HG03558 (cell line): ENCODE results near the gene CCL22.

Experiments used
- ATAC-seq: cut with Tn5 transposase; IDR thresholded peaks from one replicate; pipeline ENCODE4 v1.9.1; 2021; ENCODE audit warnings: moderate number of reproducible peaks; ENCODE audit not compliant: unreplicated experiment; ENCODE audit errors: extremely low read depth

Gene CCL22

DNA sequence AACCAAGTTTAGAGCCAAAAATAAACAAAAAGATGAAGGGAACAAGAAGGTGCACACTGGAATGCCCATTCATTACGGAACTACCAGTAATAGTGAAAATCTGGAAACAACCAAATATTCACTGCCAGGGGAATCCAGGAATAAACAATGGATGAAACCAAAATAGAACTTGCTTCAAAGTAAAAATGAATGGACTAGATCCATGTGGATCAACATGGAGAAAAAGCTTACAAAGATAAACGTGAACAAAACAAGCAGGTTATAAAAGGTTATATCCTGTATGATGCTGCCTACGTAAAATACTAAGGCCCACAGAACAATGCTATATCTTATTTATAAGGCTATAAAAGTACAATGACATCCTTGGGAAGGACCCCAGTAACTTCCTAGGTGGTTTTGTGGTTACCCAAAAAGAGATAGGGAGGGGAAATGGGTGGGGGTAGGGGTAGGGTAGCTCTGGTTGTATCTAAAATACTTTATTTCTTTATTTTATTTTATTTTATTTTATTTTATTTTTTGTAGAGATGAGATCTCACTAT, 12.8 kb upstream of the CCL22 start:
- ATAC-seq: no peak

DNA sequence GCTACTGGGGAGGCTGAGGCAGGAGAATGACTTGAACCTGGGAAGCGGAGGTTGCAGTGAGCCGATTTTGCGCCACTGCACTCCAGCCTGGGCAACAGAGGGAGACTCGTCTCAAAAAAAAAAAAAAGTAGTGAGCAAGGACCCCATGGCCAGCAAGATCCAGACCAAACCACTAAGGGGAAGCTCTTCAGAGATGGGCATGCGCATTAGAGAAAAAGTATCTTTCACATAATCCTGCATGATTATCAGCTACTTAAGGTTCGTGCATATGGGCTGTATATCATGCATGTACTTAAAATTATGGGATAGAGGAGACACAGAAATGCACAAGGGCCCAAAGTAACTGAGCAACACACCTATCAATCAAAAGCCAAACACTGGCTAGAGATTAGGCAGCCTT, 10.7 kb upstream of the CCL22 start:
- no peak for ATAC-seq

DNA sequence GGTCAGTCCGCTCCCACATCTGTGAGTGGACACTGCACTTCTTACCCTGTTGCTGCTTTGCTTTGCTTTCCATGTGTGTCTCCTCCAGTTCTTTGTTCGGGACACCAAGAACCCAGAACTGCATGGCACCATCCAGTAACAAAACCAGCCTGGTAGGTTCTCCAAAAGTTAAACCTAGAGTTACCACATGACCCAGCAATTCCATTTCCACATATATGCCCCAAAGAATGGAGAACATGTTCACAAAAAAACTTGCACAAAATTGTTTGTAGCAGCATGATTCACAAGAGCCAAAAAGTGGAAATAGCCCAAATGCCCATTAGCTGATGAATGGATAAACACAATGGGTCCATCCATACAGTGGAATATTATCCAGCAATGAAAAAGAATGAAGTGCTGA, 10.3 kb upstream of the CCL22 start:
- no peak for ATAC-seq

DNA sequence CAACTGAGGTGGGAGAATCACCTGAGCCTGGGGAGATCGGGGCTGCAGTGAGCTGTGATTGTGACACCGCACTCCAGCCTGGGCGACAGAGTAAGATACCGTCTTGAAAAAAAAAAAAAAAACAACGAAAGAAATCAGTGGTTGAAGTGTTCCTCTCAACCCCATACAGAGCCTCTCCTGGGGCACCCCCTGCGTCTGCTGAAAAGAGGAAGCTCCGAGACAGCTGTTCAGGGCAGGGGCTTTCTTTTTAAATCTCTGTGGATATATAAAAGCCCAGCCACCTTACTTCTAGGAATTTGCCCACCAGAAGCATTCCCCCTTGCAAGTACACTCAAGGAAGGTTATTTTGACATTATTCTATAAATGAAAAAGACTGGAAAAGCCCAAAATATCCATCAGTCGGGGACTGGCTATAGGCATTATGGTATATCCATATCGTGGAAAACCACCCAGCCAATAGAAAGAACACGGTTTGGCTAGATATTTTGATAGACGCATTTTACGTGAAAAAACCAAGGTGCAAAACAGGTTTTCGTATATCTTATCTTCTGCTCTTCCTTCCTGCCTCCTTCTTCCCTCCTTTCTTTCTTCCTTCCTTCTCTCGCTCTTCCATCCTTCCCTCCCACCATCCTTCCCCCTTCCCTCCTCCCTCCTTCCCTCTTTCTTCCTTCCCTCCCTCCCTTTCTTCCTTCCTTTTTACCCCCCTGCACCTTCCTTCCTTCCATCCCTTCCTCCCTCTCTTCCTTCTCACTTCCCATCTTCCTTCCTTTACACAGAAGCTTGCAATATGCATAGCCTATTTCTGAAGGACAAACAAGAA, 9.2 kb upstream of the CCL22 start:
- ATAC-seq: peak; percentile 71

DNA sequence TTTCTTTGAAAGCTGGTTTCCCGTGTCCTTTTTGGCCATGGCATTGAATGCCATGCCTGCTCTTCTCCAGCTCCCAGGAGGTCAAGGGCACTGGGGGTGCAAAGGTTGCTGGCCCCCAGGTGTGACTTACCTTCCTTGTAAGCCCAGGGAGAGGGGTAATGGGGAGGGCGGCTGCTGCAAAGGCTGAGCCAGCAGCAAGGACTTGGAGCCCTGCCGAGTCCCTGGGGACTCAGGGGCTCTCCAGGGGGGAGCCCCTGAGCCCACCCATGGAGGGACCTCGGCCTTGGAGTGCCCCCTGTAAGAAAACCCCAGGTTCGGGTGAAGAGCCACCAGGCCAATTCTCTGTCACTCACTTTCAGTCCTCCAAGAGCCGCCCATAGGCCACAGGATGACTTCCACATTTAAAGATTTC, 5.9 kb upstream of the CCL22 start:
- no peak for ATAC-seq

DNA sequence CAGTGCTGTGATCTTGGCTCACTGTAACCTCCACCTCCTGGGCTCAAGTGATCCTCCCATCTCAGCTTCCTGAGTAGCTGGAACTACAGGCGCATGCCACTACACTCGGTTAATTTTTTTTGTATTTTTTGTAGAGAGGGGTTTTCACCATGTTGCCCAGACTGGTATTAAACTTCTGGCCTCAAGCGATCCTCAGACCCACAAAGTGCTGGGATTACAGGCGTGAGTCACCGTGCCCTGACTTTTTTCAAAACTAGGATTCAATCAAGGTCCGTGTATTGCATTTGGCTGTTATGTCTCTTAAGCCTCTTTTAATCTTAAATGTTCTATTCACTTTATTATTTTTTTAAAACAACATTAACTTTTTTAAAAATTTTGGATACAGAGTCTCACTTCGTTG, 4.3 kb upstream of the CCL22 start:
- ATAC-seq: no peak

DNA sequence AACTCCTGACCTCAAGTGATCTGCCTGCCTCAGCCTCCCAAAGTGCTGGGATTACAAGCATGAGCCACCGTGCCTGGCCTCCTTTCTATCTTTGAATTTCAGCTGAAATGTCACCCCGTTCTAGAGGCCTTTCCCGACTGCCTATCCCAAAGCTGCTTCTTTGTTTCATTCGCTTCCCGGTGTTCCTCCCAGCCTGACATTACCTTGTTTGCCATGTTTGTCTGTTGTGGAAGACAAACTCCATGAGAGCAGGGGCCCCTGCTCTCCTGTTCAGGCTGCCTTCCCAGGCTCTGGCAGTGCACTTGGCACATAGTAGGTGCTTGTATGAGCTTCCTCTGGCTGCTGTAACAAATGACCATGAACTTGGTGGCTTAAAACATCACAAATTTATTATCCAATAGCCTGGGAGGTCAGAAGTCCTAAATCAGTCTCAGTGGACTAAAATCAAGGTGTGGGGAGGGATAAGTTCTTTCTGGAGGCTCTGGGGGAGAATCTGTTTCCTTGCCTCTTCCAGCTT, 2.6 kb upstream of the CCL22 start:
- ATAC-seq: no peak

DNA sequence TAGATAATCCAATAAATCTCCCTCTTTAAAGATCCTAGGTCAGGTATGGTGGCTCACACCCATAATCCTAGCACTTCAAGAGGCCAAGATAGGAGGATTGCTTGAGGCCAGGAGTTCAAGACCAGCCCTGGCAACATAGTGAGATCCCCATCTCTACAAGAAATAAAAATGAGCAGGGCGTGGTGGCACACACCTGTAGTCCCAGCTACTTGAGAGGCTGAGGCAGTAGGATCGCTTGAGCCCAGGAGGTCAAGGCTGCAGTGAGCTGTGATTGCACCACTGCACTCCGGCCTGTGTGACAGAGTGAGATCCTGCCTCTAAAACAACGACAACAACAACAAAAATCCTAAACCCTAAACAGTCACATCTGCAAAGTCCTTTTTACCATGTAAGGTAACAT, 2.0 kb upstream of the CCL22 start:
- ATAC-seq: no peak

DNA sequence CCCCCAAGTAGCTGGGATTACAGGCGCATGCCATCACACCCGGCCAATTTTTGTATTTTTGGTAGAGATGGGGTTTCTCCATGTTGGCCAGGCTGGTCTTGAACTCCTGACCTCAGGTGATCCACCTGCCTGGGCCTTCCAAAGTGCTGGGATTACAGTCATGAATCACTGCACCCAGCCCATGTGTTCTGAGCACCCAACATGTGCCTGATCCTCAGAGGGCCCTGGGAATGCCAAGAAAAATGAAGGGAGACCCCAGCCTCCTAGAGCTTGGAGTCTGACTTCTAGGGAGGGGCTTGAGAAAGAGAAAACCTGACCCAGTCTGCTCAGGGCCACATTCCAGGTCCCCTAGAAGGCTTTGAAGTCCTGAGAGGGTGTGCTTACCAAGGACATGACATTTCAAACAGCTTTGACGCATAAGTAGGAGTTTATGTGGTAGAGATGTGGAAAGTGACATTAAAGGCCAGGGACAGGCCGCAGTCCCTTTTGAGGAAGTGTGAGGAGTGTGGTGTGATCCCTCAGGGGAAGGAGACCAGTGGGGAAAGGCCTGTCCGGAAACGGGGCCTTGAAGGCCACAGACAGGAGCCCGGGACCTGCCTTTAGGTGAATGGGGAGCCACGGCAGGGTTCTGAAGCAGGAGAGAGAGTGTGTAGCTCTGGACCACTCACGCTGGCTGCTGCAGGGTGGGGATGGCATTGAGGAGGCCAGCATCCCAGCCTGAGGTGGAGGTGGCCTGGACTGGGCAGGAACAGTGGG, 1.1 kb upstream of the CCL22 start:
- no peak for ATAC-seq

DNA sequence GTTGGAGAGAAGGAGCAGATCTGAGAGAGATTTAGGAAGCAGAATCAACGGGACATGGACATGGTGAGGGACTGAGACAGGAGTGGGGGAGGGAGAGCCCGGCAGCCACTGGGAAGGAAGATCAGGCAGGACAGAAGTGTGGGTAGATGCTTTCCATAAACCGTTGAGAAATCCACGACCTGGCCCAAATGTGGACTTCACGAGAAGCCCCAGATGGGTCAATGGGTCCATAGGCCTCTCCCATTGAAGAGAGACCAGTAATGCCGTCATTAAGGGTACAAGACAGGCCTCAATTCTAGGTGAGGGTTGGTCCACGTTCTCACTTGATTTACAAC, 530 bp upstream of the CCL22 start:
- no peak for ATAC-seq

DNA sequence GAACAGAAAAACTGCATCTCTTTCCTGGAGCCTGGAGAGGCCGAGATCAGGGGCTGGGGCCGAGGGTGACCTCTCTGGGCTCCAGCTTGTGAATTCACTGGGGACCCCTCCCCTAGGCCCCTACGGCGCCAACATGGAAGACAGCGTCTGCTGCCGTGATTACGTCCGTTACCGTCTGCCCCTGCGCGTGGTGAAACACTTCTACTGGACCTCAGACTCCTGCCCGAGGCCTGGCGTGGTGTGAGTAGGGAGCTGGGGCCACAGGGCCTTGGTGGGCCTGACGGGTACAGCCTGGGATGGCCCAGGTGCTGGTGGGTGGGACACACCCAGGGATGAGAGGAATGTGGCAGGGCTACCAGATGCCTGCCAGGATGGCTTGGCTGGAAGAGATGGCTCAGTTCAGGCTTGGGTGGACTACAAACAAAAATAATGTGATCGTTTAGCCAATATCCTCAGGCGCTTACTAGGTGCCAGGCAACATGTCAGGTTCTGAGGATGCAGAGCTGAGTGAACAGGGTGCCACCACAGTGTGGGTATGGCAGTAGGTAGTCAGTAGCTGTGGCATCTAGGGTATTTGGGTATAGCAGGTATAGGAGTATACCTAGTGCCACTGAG, 1.8 kb downstream of the CCL22 start:
- no peak for ATAC-seq

DNA sequence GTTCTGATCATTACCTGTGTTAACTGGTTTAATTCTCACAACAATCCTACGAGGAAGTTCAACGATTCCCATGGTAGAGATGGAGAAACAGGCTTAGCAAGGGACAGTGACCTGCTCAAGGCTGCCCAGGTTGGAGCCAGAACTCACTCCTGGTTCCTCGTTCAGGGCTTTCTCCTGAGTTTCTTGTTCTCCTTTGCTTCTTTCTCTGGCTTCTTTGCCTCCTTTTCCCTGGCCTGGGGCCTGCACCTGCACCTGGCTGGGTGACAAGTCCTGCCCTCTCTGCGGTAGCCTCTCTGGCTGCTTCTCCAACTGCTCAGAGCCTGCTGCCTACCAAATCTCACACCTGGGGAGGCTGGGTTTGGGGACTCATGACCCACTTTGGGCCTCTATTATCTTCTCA, 2.8 kb downstream of the CCL22 start:
- no peak for ATAC-seq

DNA sequence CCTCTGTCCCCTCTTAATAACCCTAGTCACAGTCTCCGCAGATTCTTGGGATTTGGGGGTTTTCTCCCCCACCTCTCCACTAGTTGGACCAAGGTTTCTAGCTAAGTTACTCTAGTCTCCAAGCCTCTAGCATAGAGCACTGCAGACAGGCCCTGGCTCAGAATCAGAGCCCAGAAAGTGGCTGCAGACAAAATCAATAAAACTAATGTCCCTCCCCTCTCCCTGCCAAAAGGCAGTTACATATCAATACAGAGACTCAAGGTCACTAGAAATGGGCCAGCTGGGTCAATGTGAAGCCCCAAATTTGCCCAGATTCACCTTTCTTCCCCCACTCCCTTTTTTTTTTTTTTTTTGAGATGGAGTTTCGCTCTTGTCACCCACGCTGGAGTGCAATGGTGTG, 5.6 kb downstream of the CCL22 start:
- no peak for ATAC-seq

DNA sequence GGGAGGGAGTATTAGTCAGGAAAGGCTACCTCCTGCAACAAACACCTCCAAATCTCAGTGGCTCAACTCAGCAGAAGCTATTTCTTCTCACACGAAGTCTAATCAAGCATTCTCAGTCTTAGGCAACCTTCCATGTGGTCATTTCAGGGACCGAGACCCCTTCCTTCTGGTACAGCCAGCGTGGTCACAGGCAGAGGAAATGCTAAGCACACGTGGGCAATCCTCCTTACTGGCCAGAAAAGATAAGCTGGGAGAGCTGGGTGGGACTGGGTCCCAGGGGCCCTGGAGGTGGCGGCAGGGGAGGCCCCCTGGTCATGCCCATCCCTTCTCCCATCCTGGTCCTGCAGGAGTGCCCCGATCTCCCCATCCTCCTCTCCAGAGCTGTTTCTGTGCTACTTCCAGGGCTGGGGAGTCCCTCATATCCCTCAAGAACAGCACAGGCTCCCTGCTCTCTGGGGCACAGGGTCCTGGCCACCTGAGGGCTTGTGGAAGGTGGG, 8.0 kb downstream of the CCL22 start:
- no peak for ATAC-seq

DNA sequence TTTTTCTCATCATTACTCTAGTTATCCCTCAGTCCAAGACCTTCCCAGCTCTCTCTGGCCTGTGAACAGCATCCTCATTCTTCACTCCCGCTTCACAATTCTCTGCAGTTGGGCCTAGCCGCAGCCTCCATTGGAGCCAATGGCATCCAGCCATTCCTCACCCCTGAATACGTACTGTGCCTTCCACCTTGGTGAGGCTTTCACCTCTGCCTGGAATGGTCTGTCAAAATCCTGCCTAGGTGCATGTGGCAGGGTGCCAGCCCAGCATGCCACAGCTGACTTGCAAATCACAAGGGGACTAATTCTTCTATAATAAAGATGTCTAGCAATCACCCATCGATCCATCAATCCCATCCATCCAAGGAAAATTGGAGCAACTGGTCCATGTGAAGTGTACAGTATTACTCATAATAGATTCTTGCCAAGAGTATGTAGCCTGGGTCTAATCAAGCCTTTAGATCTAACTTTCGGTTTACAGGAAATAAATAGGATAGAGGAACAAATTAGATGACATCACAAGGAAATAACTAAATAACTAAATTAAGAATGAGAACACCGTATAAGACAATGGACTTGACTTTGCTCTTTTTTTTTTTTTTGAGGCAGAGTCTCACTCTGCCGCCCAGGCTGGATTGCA, 8.7 kb downstream of the CCL22 start:
- ATAC-seq: no peak

DNA sequence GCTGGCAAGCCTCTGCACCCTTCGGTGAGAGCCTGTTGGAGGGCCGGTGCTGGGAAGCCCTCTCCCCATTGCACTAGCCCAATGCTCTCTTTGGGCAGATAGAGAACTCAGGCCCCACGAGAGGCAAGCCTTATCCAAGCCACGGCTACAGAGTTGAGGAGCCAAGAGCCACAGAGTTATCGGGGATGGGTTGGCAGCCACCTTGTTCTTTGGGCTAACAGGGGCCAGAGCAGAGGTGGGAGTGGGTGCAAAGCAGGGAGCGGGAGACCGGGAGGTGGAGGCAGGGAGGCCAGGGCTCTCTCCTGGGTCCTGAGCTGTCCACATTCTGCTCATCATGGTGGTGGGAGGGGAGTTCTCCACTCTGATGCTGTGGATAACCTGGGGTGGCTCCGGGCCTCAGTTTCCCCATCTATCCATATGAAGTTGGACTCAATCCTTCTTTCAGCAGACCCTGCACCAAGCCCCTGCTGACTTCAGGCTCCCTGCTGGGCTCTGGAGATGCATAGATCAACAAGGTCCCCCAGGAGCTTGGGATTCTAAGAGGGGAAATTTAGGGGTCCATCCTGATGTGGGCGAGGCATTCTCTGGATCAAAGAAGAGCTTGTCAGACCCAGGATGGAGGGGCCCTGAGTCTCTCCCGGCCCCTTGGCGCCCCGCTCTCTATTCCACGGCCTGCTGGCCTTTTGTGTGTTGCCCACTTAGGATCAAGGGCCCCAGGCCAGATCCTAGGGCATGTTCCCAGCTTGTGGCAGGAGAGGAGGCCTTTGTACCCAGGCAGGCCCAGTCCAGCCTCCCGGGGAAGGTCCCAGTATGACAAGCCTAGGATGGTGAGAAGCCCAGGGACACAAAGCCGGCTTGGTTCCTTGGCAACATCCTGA, 13.2 kb downstream of the CCL22 start:
- no peak for ATAC-seq

DNA sequence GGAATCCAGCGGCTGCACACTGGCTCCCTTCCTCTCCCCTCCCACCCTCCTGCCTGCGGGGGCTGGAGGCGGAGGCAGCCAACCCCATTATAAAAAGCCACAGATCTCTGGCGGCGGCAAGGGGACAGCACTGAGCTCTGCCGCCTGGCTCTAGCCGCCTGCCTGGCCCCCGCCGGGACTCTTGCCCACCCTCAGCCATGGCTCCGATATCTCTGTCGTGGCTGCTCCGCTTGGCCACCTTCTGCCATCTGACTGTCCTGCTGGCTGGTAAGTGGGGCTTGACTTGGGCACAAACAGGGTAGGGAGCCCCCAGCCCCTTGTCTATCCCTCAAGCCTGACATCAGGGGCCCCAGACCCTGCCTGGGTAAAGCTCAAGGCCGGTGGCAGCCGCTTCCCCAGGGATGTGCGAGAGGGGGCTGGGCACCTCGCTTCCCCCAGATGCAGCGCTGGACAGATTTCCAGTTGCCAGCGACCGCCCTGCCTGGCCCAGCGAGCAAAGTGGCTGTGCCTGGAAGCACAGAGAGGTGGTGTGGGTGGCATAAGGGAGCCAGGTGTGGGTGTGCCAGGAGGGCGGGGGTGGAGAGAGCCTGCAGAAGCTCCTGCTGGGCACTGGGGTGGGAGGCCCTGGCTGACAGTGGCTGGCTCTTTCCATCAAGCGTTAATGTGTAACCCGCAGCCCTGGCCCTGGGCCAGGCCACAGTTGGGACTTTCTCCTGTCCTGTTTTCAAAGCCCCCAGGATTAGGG, 14.0 kb downstream of the CCL22 start, which contains the start of gene CX3CL1:
Gene CX3CL1 (plus strand): TSS at position 119 of the 745 bp plus-strand sequence. CDS start 79 bp downstream, at position 198.
- no peak for ATAC-seq

DNA sequence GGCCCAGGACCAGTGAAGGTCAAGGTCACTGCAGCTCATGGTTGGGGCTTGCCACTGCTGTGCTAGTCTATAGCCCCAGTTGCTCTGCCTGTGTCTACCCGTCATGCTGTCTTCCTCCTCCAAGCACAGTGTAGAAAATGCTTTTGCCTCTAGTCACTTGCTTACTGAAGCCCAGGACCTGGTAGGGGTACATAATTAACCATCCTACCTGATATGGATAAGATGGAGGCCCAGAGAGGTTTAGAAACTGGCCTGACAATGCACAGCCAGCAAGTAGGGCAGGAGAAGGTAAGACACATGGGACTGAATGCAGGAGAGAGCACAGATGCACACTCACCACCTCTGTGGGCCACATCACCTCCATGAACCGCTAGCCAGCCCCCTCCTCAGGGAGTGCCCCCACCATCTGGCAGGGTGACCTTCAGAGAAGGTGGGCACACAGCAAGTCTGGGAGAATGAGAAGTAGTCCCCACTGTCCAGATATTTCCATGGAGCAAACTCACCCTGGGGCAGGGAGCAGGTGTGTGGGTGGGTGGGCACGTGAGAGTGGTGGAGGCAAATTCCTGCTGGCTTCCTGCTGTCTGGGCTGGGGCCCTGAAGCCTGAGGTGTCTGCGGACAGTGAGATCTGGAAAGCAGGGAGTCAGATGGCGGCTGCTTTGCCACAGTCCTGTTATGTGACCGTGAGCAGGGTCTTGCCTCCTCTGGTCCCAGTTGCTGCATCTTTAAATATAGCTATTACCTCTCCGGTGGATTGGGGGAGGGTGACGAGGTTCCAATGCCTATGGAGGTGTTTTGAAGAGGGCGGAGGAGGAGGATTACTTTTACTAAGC, 14.7 kb downstream of the CCL22 start:
- no peak for ATAC-seq
